ENCODE data around the gene MXRA7.

GRCh38 chr17:76737676-76738467 lies 27.1 kb upstream of the MXRA7 start, which contains the start of gene MFSD11:
- TF ChIP-seq CTCF (IDR thresholded peaks at IDR 0.05), result peak in 1 of 6 experiments; percentile 10
- TF ChIP-seq POLR2A (IDR thresholded peaks at IDR 0.05), result peak in 3 of 4 donors; percentile 54 to 57 (median 56)
